Esophagus squamous epithelium (tissue), 4 donors: ENCODE data around the gene OPN5.

Source experiments
- POLR2A ChIP-seq, 4 donors: fragments of 450-650 bp; IDR thresholded peaks; one replicate each; pipeline ENCODE4 v1.6.1; 2017; ENCODE audit warnings: antibody characterized with exemption in 4 of 4, mild to moderate bottlenecking in 4 of 4, moderate library complexity in 3 of 4
- TF ChIP-seq, protein P1 (sequence below), 6 experiments: fragments of 450-650 bp in 4 of 6; fragments of 200-600 bp in 2 of 6; sonication (generic) in 2 of 6; IDR thresholded peaks; one replicate each; pipeline ENCODE4 v1.5.1; 2016 to 2019; ENCODE audit warnings: antibody characterized with exemption in 6 of 6, mild to moderate bottlenecking in 4 of 6, moderate library complexity in 4 of 6

DNA sequence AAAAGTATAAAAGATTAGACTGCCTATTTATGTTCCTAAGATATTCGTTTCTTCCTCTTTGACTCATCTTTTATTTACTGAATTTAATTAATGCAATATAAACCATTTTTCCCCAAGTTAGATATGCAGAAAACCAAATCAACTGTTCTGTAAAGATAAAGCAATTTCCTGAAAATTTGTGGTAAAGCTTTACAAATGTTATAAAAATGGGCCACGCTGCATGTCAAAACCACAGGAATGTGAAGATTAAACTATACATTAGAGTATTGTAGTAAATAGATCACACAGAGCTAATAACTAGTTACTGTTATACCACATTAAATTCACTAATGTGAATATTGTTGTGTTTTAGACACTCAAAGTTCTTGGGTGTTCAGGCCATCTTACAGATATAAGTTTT is 83.4 kb downstream of the OPN5 start:
- TF ChIP-seq, protein P1, sequence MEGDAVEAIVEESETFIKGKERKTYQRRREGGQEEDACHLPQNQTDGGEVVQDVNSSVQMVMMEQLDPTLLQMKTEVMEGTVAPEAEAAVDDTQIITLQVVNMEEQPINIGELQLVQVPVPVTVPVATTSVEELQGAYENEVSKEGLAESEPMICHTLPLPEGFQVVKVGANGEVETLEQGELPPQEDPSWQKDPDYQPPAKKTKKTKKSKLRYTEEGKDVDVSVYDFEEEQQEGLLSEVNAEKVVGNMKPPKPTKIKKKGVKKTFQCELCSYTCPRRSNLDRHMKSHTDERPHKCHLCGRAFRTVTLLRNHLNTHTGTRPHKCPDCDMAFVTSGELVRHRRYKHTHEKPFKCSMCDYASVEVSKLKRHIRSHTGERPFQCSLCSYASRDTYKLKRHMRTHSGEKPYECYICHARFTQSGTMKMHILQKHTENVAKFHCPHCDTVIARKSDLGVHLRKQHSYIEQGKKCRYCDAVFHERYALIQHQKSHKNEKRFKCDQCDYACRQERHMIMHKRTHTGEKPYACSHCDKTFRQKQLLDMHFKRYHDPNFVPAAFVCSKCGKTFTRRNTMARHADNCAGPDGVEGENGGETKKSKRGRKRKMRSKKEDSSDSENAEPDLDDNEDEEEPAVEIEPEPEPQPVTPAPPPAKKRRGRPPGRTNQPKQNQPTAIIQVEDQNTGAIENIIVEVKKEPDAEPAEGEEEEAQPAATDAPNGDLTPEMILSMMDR (IDR thresholded peaks at IDR 0.05), result no peak
- TF ChIP-seq POLR2A (IDR thresholded peaks at IDR 0.05), result no peak
